Naive thymus-derived CD4-positive, alpha-beta T cell (primary cell): ENCODE measurements around the gene SRPK2. TPM values are rescaled to one million over a fixed set of nuclear protein-coding genes. Genes with fewer than 3 reads are reported as not detected.
"Not testable (repeated sequence)": the region's sequence is repeated elsewhere in the genome, so short reads cannot be mapped to it uniquely, and the experiment has no call there.

Experiments
- ATAC-seq: fragments of 150-1000 bp; cut with Tn5 transposase; 2 replicates; pipeline ENCODE4 v1.10.0; 2021; ENCODE audit warnings: mild to moderate bottlenecking, moderate library complexity
- CTCF ChIA-PET: fragments of 350-600 bp; sonication (Branson Sonifier 250); formaldehyde crosslinking; loops from one replicate; lab custom pipeline; 2021; ENCODE audit warnings: antibody characterized with exemption; lab: Charles Lee
- POLR2A ChIA-PET: fragments of 350-600 bp; sonication (Branson Sonifier 250); formaldehyde crosslinking; loops from one replicate; lab custom pipeline; 2021; ENCODE audit warnings: antibody characterized with exemption, inconsistent platforms; lab: Charles Lee
- DNase-seq, 9 donors: peaks; one replicate each; pipeline versions ENCODE4 v3.0.0 to v3.0.0-alpha.2; 2020 to 2022; ENCODE audit warnings: mixed read lengths in 1 of 9
- H3K27ac ChIP-seq: one replicate; pipeline ENCODE4 v1.7.0; 2013; ENCODE audit warnings: mild to moderate bottlenecking, low read depth, low read length, moderate library complexity
- H3K27me3 ChIP-seq, 2 donors: one replicate each; pipeline ENCODE4 v1.7.0; 2013; ENCODE audit warnings: low read length in 2 of 2, mild to moderate bottlenecking in 2 of 2, moderate library complexity in 2 of 2; ENCODE audit not compliant: control insufficient read depth in 2 of 2, insufficient read depth in 2 of 2
- H3K36me3 ChIP-seq, 3 experiments: 1 replicate in 2 of 3; 2 replicates in 1 of 3; pipeline ENCODE4 v1.7.0; 2013; ENCODE audit warnings: low read length in 3 of 3, mild to moderate bottlenecking in 3 of 3, moderate library complexity in 1 of 3; ENCODE audit not compliant: insufficient read depth in 3 of 3, control insufficient read depth in 2 of 3
- H3K4me1 ChIP-seq, 2 donors: one replicate each; pipeline ENCODE4 v1.7.0; 2013; ENCODE audit warnings: low read length in 2 of 2, mild to moderate bottlenecking in 2 of 2, moderate library complexity in 1 of 2; ENCODE audit not compliant: control insufficient read depth in 2 of 2, insufficient read depth in 2 of 2
- H3K4me3 ChIP-seq: 2 replicates; pipeline ENCODE4 v1.7.0; 2013; ENCODE audit warnings: mild to moderate bottlenecking, low read length
- H3K9me3 ChIP-seq, 3 experiments: 1 replicate in 2 of 3; 2 replicates in 1 of 3; pipeline ENCODE4 v1.7.0; 2013; ENCODE audit warnings: low read length in 3 of 3; ENCODE audit not compliant: control insufficient read depth in 2 of 3
- H3K27ac Mint-ChIP-seq, 9 donors: one replicate each; pipeline ENCODE4 v1.8.0; 2020 to 2022; ENCODE audit warnings: mixed read lengths in 9 of 9, mild to moderate bottlenecking in 8 of 9, moderate library complexity in 5 of 9, inconsistent platforms in 2 of 9
- H3K27me3 Mint-ChIP-seq, 5 donors: one replicate each; pipeline ENCODE4 v1.8.0; 2021 to 2022; ENCODE audit warnings: mixed read lengths in 5 of 5, mild to moderate bottlenecking in 1 of 5
- H3K36me3 Mint-ChIP-seq, 5 donors: one replicate each; pipeline ENCODE4 v1.8.0; 2020 to 2022; ENCODE audit warnings: mixed read lengths in 5 of 5, mild to moderate bottlenecking in 3 of 5, inconsistent platforms in 1 of 5
- H3K4me1 Mint-ChIP-seq, 7 donors: one replicate each; pipeline ENCODE4 v1.8.0; 2020 to 2022; ENCODE audit warnings: mixed read lengths in 7 of 7, mild to moderate bottlenecking in 3 of 7, inconsistent platforms in 1 of 7
- H3K4me3 Mint-ChIP-seq, 10 donors: one replicate each; pipeline ENCODE4 v1.8.0; 2020 to 2022; ENCODE audit warnings: mild to moderate bottlenecking in 10 of 10, mixed read lengths in 10 of 10, moderate library complexity in 6 of 10, inconsistent platforms in 2 of 10
- H3K9me3 Mint-ChIP-seq, 11 donors: one replicate each; pipeline ENCODE4 v1.8.0; 2020 to 2022; ENCODE audit warnings: mixed read lengths in 11 of 11, mild to moderate bottlenecking in 4 of 11, inconsistent platforms in 1 of 11, moderate library complexity in 1 of 11
- intact Hi-C, 2 donors: fragments of 100-400 bp; cut with micrococcal nuclease; formaldehyde crosslinking; loops; one replicate each; pipeline ENCODE4 v1.15.1; 2023
- polyA plus RNA-seq, 2 donors: library from polyadenylated mRNA; unstranded; fragments of 300-500 nt; fragmentation: Illumina TruSeq; gene quantifications; one replicate each; pipeline ENCODE4 v1.2.3, GENCODE V29; 2021
- total RNA-seq, 6 experiments: library from RNA in 5 of 6; stranded (reverse) in 5 of 6; gene quantifications; 1 replicate in 5 of 6; 2 replicates in 1 of 6; pipeline ENCODE4 v1.2.3 and lab custom pipeline; 2021 to 2026

The SRPK2 gene
- total and polyA plus RNA-seq, 7 experiments from 2014 or later = 40.2 to 56.7 (median 46.8) TPM

GRCh38 chr7:105305633-105306032 is 83.1 kb downstream of the SRPK2 start:
- no peaks in the 10 kb centered on the region for H3K36me3 ChIP-seq
- Mint-ChIP-seq H3K4me1 (peaks cover 37 to 82% (median 74%) of the 10 kb centered on the region in 7 donors), H3K27me3 (no peaks in the 10 kb centered on the region), H3K4me3 (peak overlapping the region in 4 of 10 donors; percentile 25 to 63 (median 52)), H3K9me3 (peaks cover 0 to 5% (median 0%) of the 10 kb centered on the region in 11 donors), H3K27ac (peak overlapping the region in 5 of 9 donors; percentile 44 to 68 (median 55)), H3K36me3 (peaks cover 0 to 21% (median 6%) of the 10 kb centered on the region in 5 donors)
- POLR2A ChIA-PET = interaction anchor here (0.7 kb wide), 1 partner anchor 380 kb away, joined by 3 read pairs; no protein-coding TSS in a partner anchor
- DNase-seq (no peak), ATAC-seq (no peak)
- intact Hi-C loops = loop anchor here in 1 of 2 donors (1.0 kb wide), 1 partner anchor 10 kb away; no protein-coding TSS in a partner anchor
- H3K4me1 ChIP-seq = peaks cover 16 to 24% of the 10 kb centered on the region in 2 donors
- no peak overlapping the region for H3K4me3 ChIP-seq
- H3K27ac ChIP-seq = no peak overlapping the region
- CTCF ChIA-PET = no interaction called here
- no peaks in the 10 kb centered on the region for H3K27me3 ChIP-seq
- H3K9me3 ChIP-seq = no peaks in the 10 kb centered on the region

- Mint-ChIP-seq H3K9me3 (peaks cover 0 to 6% (median 0%) of the 10 kb centered on the region in 11 donors), H3K4me1 (peaks cover 31 to 82% (median 72%) of the 10 kb centered on the region in 7 donors), H3K4me3 (no peak overlapping the region), H3K27me3 (no peaks in the 10 kb centered on the region), H3K27ac (peak overlapping the region in 5 of 9 donors; percentile 31 to 48 (median 43)), H3K36me3 (peaks cover 0 to 25% (median 5%) of the 10 kb centered on the region in 5 donors)
- peaks cover 9 to 19% of the 10 kb centered on the region in 2 donors for H3K4me1 ChIP-seq
- H3K9me3 ChIP-seq = no peaks in the 10 kb centered on the region
- H3K27ac ChIP-seq = no peak overlapping the region
- POLR2A ChIA-PET = interaction anchor here (0.6 kb wide), 1 partner anchor 238 kb away, joined by 4 read pairs; no protein-coding TSS in a partner anchor
- DNase-seq (no peak), ATAC-seq (no peak)
- no peaks in the 10 kb centered on the region for H3K36me3 ChIP-seq
- CTCF ChIA-PET = interaction anchor here (0.5 kb wide), 1 partner anchor 14 kb away, joined by 3 read pairs; no protein-coding TSS in a partner anchor
- intact Hi-C loops = no loop called here
- no peaks in the 10 kb centered on the region for H3K27me3 ChIP-seq
- no peak overlapping the region for H3K4me3 ChIP-seq
These were observed 84.5 kb downstream of the SRPK2 start for GRCh38 chr7:105304040-105304895.

GRCh38 chr7:105300587-105300986 is 88.1 kb downstream of the SRPK2 start:
- CTCF ChIA-PET, H3K9me3 ChIP-seq, H3K27ac ChIP-seq, H3K9me3 Mint-ChIP-seq, H3K4me3 ChIP-seq, ATAC-seq, POLR2A ChIA-PET, H3K36me3 ChIP-seq, intact Hi-C loops, H3K27me3 Mint-ChIP-seq, H3K27me3 ChIP-seq: not testable (repeated sequence)
- H3K4me1 ChIP-seq = peaks cover 13 to 14% of the 10 kb centered on the region in 2 donors
- Mint-ChIP-seq H3K36me3 (peaks cover 0 to 29% (median 9%) of the 10 kb centered on the region in 5 donors), H3K4me3 (peak overlapping the region in 9 of 10 donors; percentile 10 to 80 (median 60)), H3K27ac (peak overlapping the region in 7 of 9 donors; percentile 17 to 81 (median 72)), H3K4me1 (peaks cover 34 to 78% (median 67%) of the 10 kb centered on the region in 7 donors)
- DNase-seq = peak in 7 of 9 donors; percentile 13 to 65 (median 40)

GRCh38 chr7:105298439-105298894 is 90.3 kb downstream of the SRPK2 start:
- intact Hi-C loops = loop anchor here in 1 of 2 donors (2.0 to 5.0 kb wide), 2 partner anchors 30 to 49 kb away; no protein-coding TSS in a partner anchor
- POLR2A ChIA-PET = interaction anchor here (1.1 to 1.4 kb wide), 2 partner anchors 9 to 12 kb away, joined by 3 read pairs; no protein-coding TSS in a partner anchor
- Histone ChIP-seq H3K9me3 (no peaks in the 10 kb centered on the region), H3K27ac (no peak overlapping the region), H3K4me1 (peaks cover 4 to 13% of the 10 kb centered on the region in 2 donors), H3K4me3 (no peak overlapping the region), H3K36me3 (no peaks in the 10 kb centered on the region), H3K27me3 (no peaks in the 10 kb centered on the region)
- Mint-ChIP-seq H3K36me3 (peaks cover 0 to 25% (median 15%) of the 10 kb centered on the region in 5 donors), H3K27ac (peak overlapping the region in 5 of 9 donors; percentile 25 to 89 (median 66)), H3K4me3 (peak overlapping the region in 5 of 10 donors; percentile 18 to 43 (median 26)), H3K9me3 (peaks cover 0 to 8% (median 0%) of the 10 kb centered on the region in 11 donors), H3K4me1 (peaks cover 34 to 65% (median 52%) of the 10 kb centered on the region in 7 donors), H3K27me3 (no peaks in the 10 kb centered on the region)
- CTCF ChIA-PET = no interaction called here
- ATAC-seq = peak; percentile 42
- DNase-seq = peak in 1 of 9 donors; percentile 23

- Mint-ChIP-seq H3K36me3 (peaks cover 0 to 23% (median 14%) of the 10 kb centered on the region in 5 donors), H3K9me3 (peaks cover 0 to 8% (median 0%) of the 10 kb centered on the region in 11 donors), H3K27ac (peak overlapping the region in 4 of 9 donors; percentile 25 to 89 (median 51)), H3K4me1 (peaks cover 34 to 64% (median 52%) of the 10 kb centered on the region in 7 donors), H3K4me3 (peak overlapping the region in 4 of 10 donors; percentile 17 to 29 (median 22)), H3K27me3 (no peaks in the 10 kb centered on the region)
- H3K4me3 ChIP-seq = no peak overlapping the region
- DNase-seq (peak in 1 of 9 donors; percentile 23), ATAC-seq (no peak)
- no peaks in the 10 kb centered on the region for H3K27me3 ChIP-seq
- POLR2A ChIA-PET = interaction anchor here (1.4 kb wide), 1 partner anchor 12 kb away, joined by 3 read pairs; no protein-coding TSS in a partner anchor
- CTCF ChIA-PET = interaction anchor here (1.2 kb wide), 1 partner anchor 31 kb away, joined by 3 read pairs; no protein-coding TSS in a partner anchor
- no peaks in the 10 kb centered on the region for H3K36me3 ChIP-seq
- intact Hi-C loops = loop anchor here in 1 of 2 donors (2.0 to 5.0 kb wide), 2 partner anchors 29 to 49 kb away; no protein-coding TSS in a partner anchor
- H3K9me3 ChIP-seq = no peaks in the 10 kb centered on the region
- no peak overlapping the region for H3K27ac ChIP-seq
- H3K4me1 ChIP-seq = peaks cover 4 to 13% of the 10 kb centered on the region in 2 donors
These were observed 90.7 kb downstream of the SRPK2 start for GRCh38 chr7:105297985-105298384.

- H3K4me1 ChIP-seq = peaks cover 4 to 13% of the 10 kb centered on the region in 2 donors
These were observed 91.4 kb downstream of the SRPK2 start for GRCh38 chr7:105297309-105297708.

More at GRCh38 chr7:105297309-105297708, 91.4 kb downstream of the SRPK2 start:
- Mint-ChIP-seq H3K4me1 (peaks cover 34 to 62% (median 52%) of the 10 kb centered on the region in 7 donors), H3K9me3 (peaks cover 0 to 8% (median 0%) of the 10 kb centered on the region in 11 donors), H3K27me3 (no peaks in the 10 kb centered on the region), H3K4me3 (peak overlapping the region in 2 of 10 donors; percentile 23 to 52), H3K27ac (peak overlapping the region in 1 of 9 donors; percentile 80), H3K36me3 (peaks cover 0 to 23% (median 12%) of the 10 kb centered on the region in 5 donors)
- ChIA-PET POLR2A (interaction anchor here (1.4 kb wide), 1 partner anchor 13 kb away, joined by 3 read pairs; no protein-coding TSS in a partner anchor), CTCF (interaction anchor here (0.6 to 1.2 kb wide), 3 partner anchors 30 to 867 kb away, joined by 3 to 5 read pairs (median 3); no protein-coding TSS in a partner anchor)
- Histone ChIP-seq H3K9me3 (no peaks in the 10 kb centered on the region), H3K4me3 (no peak overlapping the region), H3K27ac (no peak overlapping the region), H3K27me3 (no peaks in the 10 kb centered on the region), H3K36me3 (no peaks in the 10 kb centered on the region)
- DNase-seq = no peak
- intact Hi-C loops = loop anchor here in 1 of 2 donors (5.0 kb wide), 1 partner anchor 50 kb away; no protein-coding TSS in a partner anchor
- no peak for ATAC-seq
